ENCODE measurements around the gene FBXO46. TPM values are rescaled to one million over a fixed set of nuclear protein-coding genes. Genes with fewer than 3 reads are reported as not detected.

Gene FBXO46
- total RNA-seq, 1 experiment from 2014 or later = 43.9 TPM

DNA sequence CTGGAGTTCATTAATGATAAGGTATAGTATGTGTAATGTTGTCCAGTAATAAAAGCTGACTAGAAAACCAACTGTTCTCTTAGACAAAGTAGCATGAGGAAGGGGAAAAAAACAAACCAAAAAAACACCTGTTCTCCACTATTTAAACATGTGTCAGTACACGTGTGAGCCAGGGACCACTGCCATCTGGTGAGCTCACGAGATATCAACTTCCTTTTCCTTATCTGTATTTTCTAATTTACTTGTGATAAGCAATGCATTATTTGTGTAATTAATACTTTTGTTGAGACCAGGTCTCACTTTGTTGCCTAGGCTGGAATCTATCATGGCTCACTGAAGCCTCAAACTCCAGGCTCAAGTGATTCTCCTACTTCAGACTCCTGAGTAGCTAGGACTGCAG is 42.7 kb upstream of the FBXO46 start:
- no peak overlapping the region for H4K5ac ChIP-seq (ENCODE audit: insufficient read length, low read depth, low read length)
- Mint-ChIP-seq H3K27ac (no peak overlapping the region), H3K9me3 (no peaks in the 10 kb centered on the region; a peak in 1 of 5 replicates), H3K27me3 (ENCODE audit: low read depth) (peaks cover 3% of the 10 kb centered on the region), H3K36me3 (ENCODE audit: insufficient read depth in 1 of 3, low read depth in 3 of 3) (peaks cover 14 to 44% (median 35%) of the 10 kb centered on the region in 3 experiments), H3K4me1 (peaks cover 7 to 13% of the 10 kb centered on the region in 2 experiments), H3K4me3 (peak overlapping the region in 1 of 2 experiments; percentile 19; a peak in 1 of 5 replicates)
- H3K4me2 ChIP-seq (ENCODE audit: insufficient read depth, insufficient read length, low read length) = no peak overlapping the region
- H3T11ph ChIP-seq (ENCODE audit: low read length) = no peak overlapping the region
- no peaks in the 10 kb centered on the region for H3K9me3 ChIP-seq (ENCODE audit: control insufficient read depth, low read depth, low read length)
- no CpG with 5 or more reads among the region's 2 CpGs for WGBS (ENCODE audit: extremely low coverage, insufficient read length, low lambda C conversion rate)
- H3K79me1 ChIP-seq (ENCODE audit: insufficient read depth, low read depth, low read length, poor library complexity, severe bottlenecking) = no peaks in the 10 kb centered on the region
- TF ChIP-seq, protein P1, sequence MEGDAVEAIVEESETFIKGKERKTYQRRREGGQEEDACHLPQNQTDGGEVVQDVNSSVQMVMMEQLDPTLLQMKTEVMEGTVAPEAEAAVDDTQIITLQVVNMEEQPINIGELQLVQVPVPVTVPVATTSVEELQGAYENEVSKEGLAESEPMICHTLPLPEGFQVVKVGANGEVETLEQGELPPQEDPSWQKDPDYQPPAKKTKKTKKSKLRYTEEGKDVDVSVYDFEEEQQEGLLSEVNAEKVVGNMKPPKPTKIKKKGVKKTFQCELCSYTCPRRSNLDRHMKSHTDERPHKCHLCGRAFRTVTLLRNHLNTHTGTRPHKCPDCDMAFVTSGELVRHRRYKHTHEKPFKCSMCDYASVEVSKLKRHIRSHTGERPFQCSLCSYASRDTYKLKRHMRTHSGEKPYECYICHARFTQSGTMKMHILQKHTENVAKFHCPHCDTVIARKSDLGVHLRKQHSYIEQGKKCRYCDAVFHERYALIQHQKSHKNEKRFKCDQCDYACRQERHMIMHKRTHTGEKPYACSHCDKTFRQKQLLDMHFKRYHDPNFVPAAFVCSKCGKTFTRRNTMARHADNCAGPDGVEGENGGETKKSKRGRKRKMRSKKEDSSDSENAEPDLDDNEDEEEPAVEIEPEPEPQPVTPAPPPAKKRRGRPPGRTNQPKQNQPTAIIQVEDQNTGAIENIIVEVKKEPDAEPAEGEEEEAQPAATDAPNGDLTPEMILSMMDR (conservative IDR thresholded peaks at IDR 0.05) = no peak
- H3K23me2 ChIP-seq (ENCODE audit: insufficient read length, low read depth, low read length, poor library complexity, severe bottlenecking) = peaks cover 9% of the 10 kb centered on the region
- no peak overlapping the region for H2BK20ac ChIP-seq (ENCODE audit: low read depth, low read length, poor library complexity, severe bottlenecking)
- no peak overlapping the region for H4K8ac ChIP-seq (replicated peaks; ENCODE audit: insufficient read length, low read depth, low read length)
- no peak overlapping the region for H3K14ac ChIP-seq (ENCODE audit: insufficient read depth, low read length)
- no peak overlapping the region for H2BK15ac ChIP-seq (ENCODE audit: low read depth, low read length)
- no peak overlapping the region for H2AK5ac ChIP-seq (ENCODE audit: insufficient read length, low read length)
- no peaks in the 10 kb centered on the region for H3K79me2 ChIP-seq (ENCODE audit: insufficient read depth, low read length)
- no peak overlapping the region for H3K23ac ChIP-seq (ENCODE audit: insufficient read length, low read depth, low read length)
- H3K4me1 ChIP-seq (ENCODE audit: insufficient read depth, low read length) = no peaks in the 10 kb centered on the region
- no peak overlapping the region for H3K56ac ChIP-seq (ENCODE audit: insufficient read length, low read depth, low read length)
- H3K18ac ChIP-seq (ENCODE audit: insufficient read length, low read depth, low read length) = no peak overlapping the region
- H2BK12ac ChIP-seq (ENCODE audit: insufficient read length, low read depth, low read length) = no peak overlapping the region
- H3K27me3 ChIP-seq (ENCODE audit: insufficient read depth, low read length) = no peaks in the 10 kb centered on the region
- no peak for DNase-seq
- H2BK5ac ChIP-seq (ENCODE audit: insufficient read length, low read length) = no peak overlapping the region
- H2BK120ac ChIP-seq (ENCODE audit: low read depth, low read length, poor library complexity, severe bottlenecking) = no peak overlapping the region
- no peak overlapping the region for H3K9ac ChIP-seq (ENCODE audit: extremely low read depth, insufficient read length, low read length)
- no peak overlapping the region for H3K27ac ChIP-seq (ENCODE audit: insufficient read length, low read depth, low read length)
- no peaks in the 10 kb centered on the region for H4K20me1 ChIP-seq (ENCODE audit: control insufficient read depth, insufficient read depth, insufficient read length)
- no peak overlapping the region for H4K91ac ChIP-seq (ENCODE audit: insufficient read length, low read depth, low read length)
- H2AFZ ChIP-seq (ENCODE audit: low read length) = no peak overlapping the region
- no peak overlapping the region for H3K4ac ChIP-seq (ENCODE audit: low read depth, low read length)
